A172 (cell line): Measurements from ENCODE around the gene PTGFRN. TPM values are rescaled to one million over a fixed set of nuclear protein-coding genes. Genes with fewer than 3 reads are reported as not detected.
"Not testable (repeated sequence)": the region's sequence is repeated elsewhere in the genome, so short reads cannot be mapped to it uniquely, and the experiment has no call there.

Experiments
- DNase-seq: peaks from one replicate; pipeline ENCODE4 v3.0.0-alpha.2; 2015; ENCODE audit warnings: low spot score
- total RNA-seq: library from RNA; depleted of rRNA; stranded (reverse); fragments of >200 nt; shearing (Covaris generic); gene quantifications from 2 replicates; pipeline ENCODE4 v1.2.3, GENCODE V29; 2014

PTGFRN gene
- total RNA-seq, 1 experiment from 2014 or later = 55.4 TPM

DNA sequence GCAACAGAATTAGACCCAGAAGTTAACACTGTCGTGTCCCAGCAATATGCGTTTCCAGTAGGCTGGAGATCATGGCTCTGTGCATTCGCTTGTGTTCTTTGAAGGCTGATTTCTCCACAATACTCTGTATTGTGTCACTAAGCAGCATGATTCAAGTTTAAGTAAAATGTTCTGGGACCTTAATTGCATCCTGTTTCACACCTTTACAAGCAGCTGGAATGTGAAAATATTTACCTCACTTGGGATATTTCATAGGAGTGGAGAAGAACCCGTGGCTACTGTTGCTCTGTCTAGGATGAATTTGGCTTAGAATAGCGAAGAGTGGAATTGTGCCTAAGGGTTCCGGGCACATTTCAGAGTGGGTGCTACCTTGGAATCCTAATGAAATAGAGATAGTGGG, 6.3 kb downstream of the PTGFRN start:
- no peak for DNase-seq

DNA sequence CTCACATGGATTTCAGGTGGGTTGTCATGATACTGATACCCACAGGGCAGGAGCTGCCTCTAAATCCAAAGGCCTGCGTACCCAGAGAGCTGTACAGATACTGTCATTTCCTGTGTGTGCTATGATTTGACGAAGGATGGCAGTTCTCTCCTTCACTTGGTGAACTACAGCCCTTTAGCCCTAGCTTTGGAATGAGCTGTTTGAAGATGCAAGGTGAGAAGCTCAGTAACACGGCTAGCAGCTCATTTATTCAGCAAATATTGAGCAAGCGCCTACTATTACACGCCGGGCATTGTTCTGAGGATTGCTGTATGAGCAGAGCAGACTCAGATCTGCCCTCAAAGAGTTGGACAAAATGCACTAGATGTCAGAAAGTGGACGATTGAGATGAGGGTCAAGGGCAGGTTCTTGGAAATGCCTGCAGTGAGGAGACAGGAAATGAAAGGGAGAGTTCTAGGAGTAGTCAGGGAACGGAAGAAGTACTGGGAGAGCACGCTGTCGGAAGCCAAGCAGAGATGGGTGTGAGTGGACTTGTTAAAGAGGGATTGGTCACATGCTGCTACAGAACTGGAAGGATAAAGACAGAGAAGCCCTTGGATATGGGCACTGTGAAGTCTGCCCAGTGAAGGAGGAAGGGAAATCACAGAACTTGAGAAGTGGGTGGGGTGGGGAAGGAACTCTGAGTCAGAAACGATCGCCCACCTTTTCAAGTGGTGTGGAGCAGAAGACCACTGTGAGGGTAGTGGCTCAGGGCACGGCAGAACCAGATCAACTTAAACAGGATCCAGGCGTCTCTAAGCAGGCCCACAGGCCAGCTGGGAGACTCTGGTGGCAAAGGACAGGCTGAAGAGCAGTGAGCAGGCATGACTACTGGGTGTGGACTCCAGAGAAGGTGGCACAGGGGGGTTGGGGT, 7.1 kb downstream of the PTGFRN start:
- DNase-seq = no peak

DNA sequence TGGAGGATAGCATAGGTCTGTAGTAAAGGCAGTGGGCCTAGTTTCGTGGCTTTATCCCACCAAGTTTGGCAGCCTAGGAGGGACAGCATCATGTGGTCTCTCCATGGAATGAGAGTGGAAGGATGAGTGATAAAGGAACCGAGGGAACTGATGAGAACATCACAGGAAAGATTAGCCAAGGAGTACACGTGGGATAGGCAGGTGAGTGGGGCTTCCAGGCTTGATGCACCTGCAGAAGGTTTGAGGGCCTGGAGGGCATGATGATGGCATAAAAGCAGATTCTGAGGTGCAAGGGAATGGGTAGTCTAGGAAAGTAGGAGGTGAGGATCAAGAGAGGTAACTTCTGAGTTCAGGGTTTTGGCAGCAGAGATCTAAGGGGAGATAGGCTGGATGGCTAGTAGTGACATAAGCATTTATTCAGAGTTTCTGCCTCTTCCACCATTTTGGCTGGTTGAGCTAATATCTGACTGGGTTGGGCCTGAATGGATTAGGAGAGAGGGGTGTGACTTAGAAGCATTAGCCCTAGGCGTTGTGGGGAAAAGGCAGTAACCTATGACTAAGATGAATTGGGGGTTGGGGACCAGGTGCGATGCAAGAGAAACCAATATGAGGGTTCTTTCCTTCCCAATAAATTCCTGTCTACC, 9.1 kb downstream of the PTGFRN start:
- no peak for DNase-seq

DNA sequence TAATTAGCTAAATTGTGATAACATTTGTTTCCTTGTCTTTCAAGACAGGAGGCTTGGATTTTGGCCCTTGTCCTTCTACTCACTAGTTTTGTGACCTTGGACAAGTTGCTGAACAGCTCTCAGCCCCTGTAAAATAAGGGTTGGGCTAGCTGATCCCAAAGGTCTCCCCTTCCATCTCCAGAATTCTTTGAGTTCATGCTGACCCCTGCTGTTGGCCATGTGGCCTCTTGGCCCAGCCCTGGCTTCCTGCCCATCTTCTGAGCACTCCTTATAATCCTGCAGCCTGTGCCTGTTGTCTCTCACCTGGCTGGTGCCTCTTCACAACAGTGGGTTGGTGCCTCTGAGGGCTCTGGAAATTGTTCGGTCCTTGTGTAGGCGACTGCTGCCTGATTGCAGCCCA, 10.1 kb downstream of the PTGFRN start:
- DNase-seq = no peak

DNA sequence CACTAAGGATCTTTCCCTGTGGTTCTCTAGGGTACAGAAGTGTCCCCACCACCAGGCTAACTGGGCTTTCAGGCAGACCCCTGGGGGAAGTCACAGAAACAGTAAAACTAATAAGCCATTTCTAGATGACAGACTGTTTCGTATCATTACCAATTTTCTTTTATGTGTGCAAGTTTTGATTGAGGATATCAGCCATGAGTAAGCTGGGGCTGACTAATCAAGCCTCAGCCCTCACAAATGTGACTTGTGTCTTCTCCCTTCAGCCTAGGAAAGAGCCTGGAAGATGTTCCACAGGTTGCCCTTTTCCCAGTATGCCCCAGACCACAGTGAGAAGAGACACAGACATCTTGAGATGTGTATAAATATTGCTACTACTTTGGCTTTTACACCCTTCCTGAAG, 10.5 kb downstream of the PTGFRN start:
- DNase-seq = no peak

DNA sequence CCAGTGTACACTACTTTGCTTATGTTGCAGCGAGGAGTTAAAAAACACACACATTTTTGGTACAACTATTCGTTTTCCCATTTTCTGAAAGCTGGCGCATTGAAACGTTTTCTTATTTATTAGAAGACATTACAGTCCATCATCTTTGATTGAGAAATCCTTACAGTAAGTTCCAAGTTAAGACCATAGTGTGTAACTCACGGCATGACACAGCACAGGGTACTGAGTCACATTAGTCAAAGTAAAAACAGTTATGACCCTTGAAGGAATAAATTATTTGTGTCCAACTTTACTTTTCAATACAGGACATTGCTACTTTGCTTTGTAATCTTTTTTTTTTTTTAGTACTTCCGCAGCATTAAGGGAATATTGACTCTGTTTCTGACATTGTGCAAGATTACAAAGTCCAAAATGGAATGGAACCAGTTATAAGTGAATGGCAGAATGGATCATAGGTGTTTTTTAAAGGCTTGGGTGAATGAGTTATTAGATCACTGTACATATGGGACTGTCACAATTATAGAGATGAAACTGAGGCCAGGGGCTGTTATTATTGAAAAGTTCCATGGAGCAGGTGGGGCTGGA, 11.7 kb downstream of the PTGFRN start:
- no peak for DNase-seq

DNA sequence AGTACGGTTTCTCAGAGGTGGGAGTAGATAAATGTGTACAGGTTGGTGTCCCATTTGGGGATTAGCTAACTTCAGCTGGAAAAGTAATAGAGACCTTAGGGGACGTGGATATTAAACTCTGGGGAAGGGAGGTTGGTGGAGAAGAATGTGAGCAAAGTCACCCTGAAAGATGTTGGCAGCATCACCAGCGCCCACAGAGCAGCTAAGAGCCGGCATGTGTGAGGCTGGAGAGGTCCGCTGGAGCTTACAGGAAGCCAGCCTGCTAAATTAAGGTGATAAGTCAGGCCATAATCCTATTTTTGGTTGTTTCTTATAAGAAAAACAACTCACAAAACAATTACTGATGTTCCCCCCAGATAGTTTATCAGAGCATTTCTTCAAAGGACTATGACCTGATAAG, 12.2 kb downstream of the PTGFRN start:
- DNase-seq = no peak

DNA sequence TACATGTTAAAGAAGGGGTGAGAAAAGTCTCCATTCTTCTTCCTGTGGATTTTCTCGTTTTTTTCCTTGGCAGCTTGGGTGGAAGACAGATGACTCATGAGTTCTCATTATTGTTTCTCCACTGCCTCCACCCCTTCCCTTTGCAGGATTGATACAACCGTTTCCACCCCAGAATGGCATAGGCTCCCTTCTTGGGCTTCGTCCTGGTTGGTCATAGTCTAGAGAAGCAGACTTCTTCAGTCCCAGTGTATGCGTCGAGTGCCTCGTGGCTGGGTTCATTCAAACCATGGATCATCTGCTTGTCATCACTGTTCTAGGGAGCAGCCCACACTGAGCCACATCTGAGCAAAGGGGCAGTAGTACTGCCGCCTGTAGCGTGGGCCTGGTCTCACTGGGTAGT, 13.7 kb downstream of the PTGFRN start:
- DNase-seq = no peak

DNA sequence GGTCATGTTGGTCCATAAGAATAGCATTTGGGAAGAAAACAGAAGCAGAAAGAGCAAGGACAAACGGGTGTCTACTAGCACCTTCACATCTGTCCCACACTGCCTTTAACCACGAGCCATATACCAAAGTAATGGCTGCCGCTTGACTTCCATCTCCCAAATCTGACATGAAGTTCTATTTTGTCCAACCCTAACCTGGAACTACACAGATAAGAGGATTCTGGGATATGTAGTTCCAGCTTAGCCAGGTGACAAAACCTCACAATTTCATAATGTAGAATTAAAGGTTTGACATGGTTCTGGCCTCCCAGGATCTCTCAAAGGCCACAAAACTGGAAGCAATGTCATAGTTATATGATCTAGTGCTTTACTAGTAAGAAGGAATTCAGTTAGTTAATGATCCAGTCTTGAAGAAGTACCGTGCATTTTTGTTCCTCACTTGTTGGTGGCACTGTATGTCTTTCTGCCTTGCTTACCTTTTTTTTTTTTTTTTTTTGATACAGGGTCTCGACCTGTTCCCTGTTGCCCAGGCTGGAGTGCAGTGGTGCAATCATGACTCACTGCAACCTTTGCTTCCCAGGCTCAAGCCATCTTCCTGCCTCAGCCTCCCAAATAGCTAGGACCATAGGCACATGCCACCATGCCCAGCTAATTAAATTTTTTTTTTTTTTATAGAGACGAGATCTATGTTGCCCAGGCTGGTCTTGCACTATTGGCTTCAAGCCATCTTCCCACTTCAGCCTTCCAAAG, 17.5 kb downstream of the PTGFRN start:
- DNase-seq = no peak

DNA sequence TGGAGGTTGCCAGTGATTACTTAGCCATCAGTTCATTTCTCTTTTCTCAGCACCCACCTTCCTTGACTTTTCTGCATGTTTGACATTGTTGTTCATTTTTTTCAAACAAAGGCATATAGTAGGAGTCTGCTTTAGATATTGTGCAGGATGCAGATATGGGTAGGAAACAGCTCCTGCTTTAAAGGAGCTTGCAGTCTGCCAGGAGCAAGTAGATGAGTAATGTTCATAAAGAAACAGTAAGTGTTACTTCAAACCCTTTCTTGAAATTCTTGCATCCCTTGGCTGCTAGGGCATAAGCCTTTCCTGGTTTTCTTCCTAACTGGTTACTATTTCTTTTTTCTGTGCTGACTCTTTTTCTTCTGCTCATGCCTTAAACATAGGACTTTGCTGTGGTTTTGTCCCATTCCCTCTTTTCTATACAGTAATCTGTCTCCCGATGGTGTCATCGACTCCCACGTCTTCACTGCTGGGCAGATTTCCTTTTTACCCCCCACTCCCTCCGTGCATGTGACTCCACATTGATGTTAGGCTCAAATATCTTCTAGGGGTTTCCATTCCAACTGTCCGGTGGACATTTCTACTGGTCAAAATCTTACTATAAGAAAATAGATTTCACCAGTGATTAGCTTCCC, 20.4 kb downstream of the PTGFRN start:
- no peak for DNase-seq

DNA sequence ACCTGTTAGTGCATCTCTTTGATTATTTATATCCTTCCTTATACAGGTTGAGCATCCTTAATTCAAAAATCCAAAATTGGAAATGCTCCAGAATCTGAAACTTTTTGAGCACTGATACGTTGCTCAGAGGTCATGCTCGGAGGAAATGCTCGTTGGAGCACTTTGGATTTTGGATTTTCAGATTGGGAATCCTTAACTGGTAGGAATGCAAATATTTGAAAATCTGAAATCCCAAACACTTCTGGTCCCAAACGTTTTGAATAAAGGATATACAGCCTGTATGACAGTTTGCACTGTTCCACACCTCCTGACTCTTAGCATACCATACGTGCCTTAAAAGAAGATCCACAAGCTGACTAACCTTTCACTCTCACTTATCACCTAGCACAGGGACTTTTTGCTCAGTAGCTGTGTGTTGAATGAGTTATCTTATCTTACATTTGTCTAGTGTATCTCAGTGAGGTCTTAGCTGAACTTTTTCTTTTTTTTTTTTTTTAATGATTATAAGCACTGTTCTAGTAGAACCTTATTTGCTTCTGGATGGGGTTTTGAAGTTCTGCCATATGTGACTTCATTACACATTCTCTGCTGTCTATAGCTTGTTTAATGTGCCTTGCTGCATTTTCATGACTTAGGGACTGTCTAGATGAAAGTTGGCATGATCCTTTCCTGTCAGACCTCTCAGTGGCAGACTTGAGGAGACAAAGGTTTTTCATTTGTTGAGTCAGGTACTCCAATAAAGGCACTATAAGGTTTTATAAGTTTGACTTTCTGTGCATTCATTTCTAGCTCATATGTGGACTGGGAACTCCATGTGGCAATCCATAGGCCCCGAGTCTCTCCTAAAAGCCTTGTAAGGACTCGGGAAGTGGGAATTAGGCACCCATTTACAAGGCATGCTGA, 21.6 kb downstream of the PTGFRN start:
- DNase-seq = no peak

DNA sequence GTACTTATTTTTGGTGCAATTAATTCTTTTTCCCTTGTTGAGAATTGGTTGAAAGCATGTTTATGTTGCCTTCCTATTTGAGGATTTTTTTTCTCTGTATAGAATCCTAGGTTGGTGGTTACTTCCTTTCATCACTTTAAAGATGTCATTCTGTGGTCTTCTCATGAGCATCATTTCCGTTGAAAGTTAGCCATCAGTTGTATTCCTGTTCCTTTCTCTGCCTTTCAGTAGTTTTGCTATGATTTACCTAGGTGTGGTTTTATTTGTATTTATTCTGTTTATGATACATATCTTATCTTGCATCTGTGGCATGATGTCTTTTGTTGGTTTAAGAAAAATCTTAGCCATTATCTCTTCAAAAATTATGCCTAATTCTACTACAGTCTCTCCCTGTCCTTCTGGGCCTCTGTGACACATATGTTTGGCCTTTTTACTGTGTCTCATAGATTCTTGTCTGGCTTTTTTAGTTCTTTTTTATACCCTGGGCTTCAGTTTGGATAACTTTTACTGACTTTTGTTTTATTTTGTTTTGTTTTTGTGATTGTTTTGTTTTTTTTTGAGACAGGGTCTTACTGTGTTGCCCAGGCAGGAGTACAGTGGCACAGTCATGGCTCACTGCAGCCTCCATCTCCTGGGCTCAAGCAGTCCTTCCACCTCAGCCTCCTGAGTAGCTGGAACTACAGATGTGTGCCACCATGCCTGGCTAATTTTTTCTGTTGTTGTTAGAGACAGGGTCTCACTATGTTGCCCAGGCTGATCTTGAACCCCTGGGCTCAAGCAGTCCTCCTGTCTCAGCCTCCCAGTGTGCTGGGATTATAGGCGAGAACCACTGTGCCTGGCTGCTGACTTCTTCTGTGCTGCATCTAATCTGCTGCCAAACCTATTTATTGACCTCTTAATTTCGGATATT, 24.1 kb downstream of the PTGFRN start:
- DNase-seq = no peak

DNA sequence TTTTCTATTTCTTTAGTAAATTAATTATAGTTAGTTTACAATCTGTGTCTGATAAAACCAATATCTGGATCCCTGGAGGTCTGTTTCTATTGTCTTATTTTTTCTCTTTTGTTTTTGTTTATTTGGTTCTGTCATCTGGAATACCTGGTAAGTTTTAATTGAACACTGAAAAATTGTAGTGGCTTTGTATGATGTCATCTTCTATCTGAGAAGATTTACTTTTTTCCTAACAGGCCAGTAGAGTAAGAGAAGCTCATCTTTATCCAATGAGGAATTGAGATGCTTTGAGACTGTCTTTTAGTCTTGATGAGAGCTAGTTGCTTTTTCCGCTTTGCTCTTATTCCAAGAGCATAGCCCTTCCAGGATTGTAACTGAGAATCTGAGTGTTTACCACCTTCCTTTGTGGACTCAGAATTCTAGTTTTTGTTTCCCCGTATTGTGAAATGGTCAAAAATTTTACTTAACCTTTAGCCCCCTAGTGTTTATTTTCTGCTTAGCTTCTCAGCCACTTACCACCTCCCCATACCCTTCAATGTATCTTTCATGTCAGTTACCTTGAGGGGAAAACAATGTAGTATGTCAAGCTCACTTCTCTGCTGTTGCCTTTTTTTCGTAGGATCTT, 25.0 kb downstream of the PTGFRN start:
- no peak for DNase-seq

DNA sequence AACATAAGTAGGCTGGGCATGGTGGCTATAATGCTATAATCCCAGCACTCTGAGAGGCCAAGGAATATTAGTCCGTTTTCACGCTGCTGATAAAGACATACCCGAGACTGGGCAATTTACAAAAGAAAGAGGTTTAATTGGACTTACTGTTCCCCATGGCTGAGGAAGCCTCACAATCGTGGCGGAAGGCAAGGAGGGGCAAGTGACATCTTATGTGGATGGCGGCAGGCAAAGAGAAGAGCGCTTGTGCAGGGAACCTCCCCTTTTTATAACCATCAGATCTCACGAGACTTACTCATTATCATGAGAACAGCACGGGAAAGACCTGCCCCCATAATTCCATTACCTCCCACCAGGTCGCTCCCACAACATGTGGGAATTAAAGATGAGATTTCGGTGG, 28.5 kb downstream of the PTGFRN start:
- DNase-seq = no peak

DNA sequence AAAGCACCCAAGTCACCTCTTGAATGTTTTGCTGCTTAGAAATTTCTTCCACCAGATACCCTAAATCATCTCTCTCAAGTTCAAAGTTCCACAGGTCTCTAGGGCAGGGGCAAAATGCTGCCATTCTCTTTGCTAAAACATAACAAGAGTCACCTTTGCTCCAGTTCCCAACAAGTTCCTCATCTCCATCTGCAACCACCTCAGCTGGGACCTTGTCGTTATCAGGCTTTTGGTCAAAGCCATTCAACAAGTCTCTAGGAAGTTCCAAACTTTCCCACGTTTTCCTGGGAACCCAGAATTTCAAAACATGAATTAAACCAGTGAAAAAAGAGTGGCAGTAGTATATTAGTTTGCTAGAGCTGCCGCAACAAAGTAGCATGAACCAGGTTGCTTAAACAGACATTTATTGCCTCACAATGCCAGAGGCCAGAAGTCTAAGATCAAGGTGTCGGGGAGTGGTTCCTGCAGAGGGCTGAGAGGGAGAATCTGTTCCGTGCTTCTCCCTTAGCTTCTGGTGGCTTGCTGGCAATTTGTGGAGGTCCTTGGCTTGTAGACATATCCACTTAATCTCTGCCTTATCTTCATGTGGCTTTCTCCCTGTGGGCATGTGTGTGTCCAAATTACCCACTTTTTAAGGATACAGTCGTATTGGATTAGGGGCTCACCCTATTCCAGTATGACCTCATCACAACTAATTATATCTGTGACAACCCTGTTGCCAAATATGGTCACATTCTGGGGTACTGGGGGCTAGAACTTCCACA, 30.2 kb downstream of the PTGFRN start:
- DNase-seq = not testable (repeated sequence)

DNA sequence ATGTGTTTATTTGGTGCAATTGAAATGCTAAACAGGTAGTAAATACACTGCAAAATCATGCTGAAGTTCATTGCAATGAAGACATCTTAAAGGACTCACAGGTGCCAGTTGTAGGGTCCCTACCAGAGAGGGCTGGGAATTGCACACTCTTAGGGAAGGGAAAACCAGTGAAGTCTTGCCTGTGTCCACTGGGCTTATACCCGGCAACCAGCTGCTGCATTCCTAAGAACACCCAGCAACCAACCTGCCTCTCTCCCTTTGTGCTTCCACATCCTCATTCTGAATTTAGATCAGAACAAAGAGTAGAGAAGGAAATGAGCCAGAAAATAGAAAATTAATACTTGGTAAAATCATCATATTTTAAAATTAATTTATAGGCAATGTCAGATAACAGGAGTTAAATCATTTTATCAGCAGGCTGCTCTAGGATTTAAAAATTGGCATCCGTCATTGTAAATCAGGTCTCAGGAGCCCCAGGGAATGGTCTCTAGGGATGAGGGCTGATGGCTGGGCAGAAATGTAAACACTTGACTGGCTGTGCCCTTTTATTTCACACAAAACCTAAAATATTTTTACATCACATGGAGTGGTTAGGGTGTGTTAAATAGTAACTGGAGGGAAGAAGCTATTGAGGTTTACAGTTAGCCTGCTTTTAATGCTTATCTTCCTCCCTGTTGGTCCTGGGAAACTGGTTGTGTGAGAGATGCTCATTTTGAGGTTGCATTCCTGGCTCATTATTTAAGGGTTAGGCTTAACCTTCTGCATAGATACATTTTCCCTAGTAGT, 31.3 kb downstream of the PTGFRN start:
- no peak for DNase-seq

DNA sequence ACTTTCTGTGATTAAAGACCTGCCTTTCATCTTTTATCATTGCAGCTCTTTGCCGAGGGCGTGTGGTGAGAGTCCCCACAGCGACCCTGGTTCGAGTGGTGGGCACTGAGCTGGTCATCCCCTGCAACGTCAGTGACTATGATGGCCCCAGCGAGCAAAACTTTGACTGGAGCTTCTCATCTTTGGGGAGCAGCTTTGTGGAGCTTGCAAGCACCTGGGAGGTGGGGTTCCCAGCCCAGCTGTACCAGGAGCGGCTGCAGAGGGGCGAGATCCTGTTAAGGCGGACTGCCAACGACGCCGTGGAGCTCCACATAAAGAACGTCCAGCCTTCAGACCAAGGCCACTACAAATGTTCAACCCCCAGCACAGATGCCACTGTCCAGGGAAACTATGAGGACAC, 32.0 kb downstream of the PTGFRN start:
- DNase-seq = no peak

DNA sequence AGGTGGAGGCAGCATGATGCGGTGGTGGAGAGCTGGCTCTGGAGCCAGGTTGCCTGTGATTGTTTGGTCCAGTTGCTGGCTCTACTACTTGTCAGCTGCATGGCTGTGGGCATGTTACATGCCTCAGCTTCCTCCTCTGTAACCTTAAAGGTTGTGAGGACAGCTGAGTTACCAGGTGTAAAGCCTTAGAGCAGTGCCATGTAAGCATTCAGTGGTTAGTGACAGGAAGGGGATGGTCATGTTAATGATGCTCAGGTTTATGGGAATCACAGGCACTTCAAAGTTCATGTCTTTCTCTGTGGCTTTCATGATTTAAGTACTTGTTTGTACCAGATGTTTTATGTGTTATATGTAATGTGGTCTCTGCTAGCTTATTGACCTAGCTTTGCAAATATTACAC, 32.6 kb downstream of the PTGFRN start:
- DNase-seq = no peak
